SKM-1 treated with dmso at 0.1 percent for 144 hours (cell line): ENCODE measurements around the gene CHST4.
"Not testable (repeated sequence)": the region's sequence is repeated elsewhere in the genome, so short reads cannot be mapped to it uniquely, and the experiment has no call there.

ENCODE experiments used
- DNase-seq: peaks from one replicate; lab custom pipeline; 2025; ENCODE audit not compliant: unreplicated experiment; lab: John Stamatoyannopoulos, UW

Gene CHST4

GRCh38 chr16:71569621-71570020 is 43.4 kb downstream of the CHST4 start:
- no peak for DNase-seq

GRCh38 chr16:71570144-71570543 is 43.9 kb downstream of the CHST4 start:
- no peak for DNase-seq

- DNase-seq = no peak
Measured at GRCh38 chr16:71572497-71573116, 46.4 kb downstream of the CHST4 start.

- no peak for DNase-seq
Measured at GRCh38 chr16:71573387-71574094, 47.3 kb downstream of the CHST4 start.

- DNase-seq = no peak
Measured at GRCh38 chr16:71574702-71575101, 48.5 kb downstream of the CHST4 start.

GRCh38 chr16:71576971-71577370 is 50.7 kb downstream of the CHST4 start, which contains the start of gene TAT:
Gene TAT (minus strand): TSS chr16:71577092. CDS start chr16:71576415, 677 bp downstream.
- no peak for DNase-seq

- not testable (repeated sequence) for DNase-seq
Measured at GRCh38 chr16:71582553-71582848, 56.3 kb downstream of the CHST4 start.

GRCh38 chr16:71584543-71585317 is 58.5 kb downstream of the CHST4 start:
- no peak for DNase-seq

- DNase-seq = no peak
Measured at GRCh38 chr16:71585318-71585703, 59.1 kb downstream of the CHST4 start.
